MCF 10A (cell line): ENCODE measurements around the gene CSTB. TPM values are rescaled to one million over a fixed set of nuclear protein-coding genes. Genes with fewer than 3 reads are reported as not detected.

Experiments
- BruUV-seq: library from RNA; stranded (reverse); fragments of 400-500 nt; replicated peaks from 2 replicates; lab custom pipeline; 2021; lab: Mats Ljungman, UMichigan
- CTCF ChIA-PET: fragments of 300-600 bp; sonication (Branson Sonifier 250); formaldehyde crosslinking; extraction: SDS; loops from one replicate; lab custom pipeline; 2021; ENCODE audit warnings: antibody characterized with exemption, inconsistent platforms; lab: Yijun Ruan, JAX
- POLR2A ChIA-PET: fragments of 300-600, 350-650 bp; sonication (Branson Sonifier 250); formaldehyde crosslinking; extraction: SDS; loops from one replicate; lab custom pipeline; 2020; ENCODE audit warnings: antibody characterized with exemption, inconsistent platforms; lab: Yijun Ruan, JAX
- DNase-seq: peaks from one replicate; pipeline ENCODE4 v3.0.0-alpha.2; 2018; ENCODE audit not compliant: unreplicated experiment
- H3K27ac Mint-ChIP-seq: one replicate; pipeline ENCODE4 v1.8.0; 2022; ENCODE audit warnings: mild to moderate bottlenecking, low read depth, mixed read lengths; ENCODE audit not compliant: unreplicated experiment
- H3K27me3 Mint-ChIP-seq: one replicate; pipeline ENCODE4 v1.8.0; 2022; ENCODE audit warnings: mixed read lengths; ENCODE audit not compliant: insufficient read depth, unreplicated experiment
- H3K36me3 Mint-ChIP-seq: one replicate; pipeline ENCODE4 v1.8.0; 2022; ENCODE audit warnings: mild to moderate bottlenecking, moderate library complexity, mixed read lengths; ENCODE audit not compliant: insufficient read depth, unreplicated experiment
- H3K4me1 Mint-ChIP-seq: one replicate; pipeline ENCODE4 v1.8.0; 2022; ENCODE audit warnings: mixed read lengths; ENCODE audit not compliant: insufficient read depth, unreplicated experiment
- H3K4me3 Mint-ChIP-seq: one replicate; pipeline ENCODE4 v1.8.0; 2022; ENCODE audit warnings: mild to moderate bottlenecking, moderate library complexity, mixed read lengths; ENCODE audit not compliant: unreplicated experiment
- H3K9me3 Mint-ChIP-seq: one replicate; pipeline ENCODE4 v1.8.0; 2022; ENCODE audit warnings: mixed read lengths; ENCODE audit not compliant: unreplicated experiment
- intact Hi-C: fragments of 100-400 bp; cut with micrococcal nuclease; formaldehyde crosslinking; loops from 2 replicates; pipeline ENCODE4 v1.14.1; 2022
- total RNA-seq: library from RNA; stranded (reverse); gene quantifications from 2 replicates; pipeline ENCODE4 v1.2.3, GENCODE V29; 2022
- TF ChIP-seq, protein P1 (sequence below): fragments of 200-600 bp; IDR thresholded peaks from one replicate; pipeline ENCODE4 v1.8.0; 2022; ENCODE audit warnings: antibody characterized with exemption, mild to moderate bottlenecking; ENCODE audit not compliant: unreplicated experiment

The CSTB gene
- total RNA-seq, 1 experiment from 2014 or later = 60.5 TPM

- no peaks in the 10 kb centered on the region for H3K4me1 Mint-ChIP-seq
- no peaks in the 10 kb centered on the region for H3K9me3 Mint-ChIP-seq
- BruUV-seq = no TSS peak
- H3K27ac Mint-ChIP-seq = no peak overlapping the region
- H3K4me3 Mint-ChIP-seq = no peak overlapping the region
- H3K27me3 Mint-ChIP-seq = no peaks in the 10 kb centered on the region
- peaks cover 91% of the 10 kb centered on the region for H3K36me3 Mint-ChIP-seq
- TF ChIP-seq, protein P1, sequence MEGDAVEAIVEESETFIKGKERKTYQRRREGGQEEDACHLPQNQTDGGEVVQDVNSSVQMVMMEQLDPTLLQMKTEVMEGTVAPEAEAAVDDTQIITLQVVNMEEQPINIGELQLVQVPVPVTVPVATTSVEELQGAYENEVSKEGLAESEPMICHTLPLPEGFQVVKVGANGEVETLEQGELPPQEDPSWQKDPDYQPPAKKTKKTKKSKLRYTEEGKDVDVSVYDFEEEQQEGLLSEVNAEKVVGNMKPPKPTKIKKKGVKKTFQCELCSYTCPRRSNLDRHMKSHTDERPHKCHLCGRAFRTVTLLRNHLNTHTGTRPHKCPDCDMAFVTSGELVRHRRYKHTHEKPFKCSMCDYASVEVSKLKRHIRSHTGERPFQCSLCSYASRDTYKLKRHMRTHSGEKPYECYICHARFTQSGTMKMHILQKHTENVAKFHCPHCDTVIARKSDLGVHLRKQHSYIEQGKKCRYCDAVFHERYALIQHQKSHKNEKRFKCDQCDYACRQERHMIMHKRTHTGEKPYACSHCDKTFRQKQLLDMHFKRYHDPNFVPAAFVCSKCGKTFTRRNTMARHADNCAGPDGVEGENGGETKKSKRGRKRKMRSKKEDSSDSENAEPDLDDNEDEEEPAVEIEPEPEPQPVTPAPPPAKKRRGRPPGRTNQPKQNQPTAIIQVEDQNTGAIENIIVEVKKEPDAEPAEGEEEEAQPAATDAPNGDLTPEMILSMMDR = no peak
- ChIA-PET CTCF (interaction anchor here (0.6 kb wide), 1 partner anchor 57 kb away, joined by 3 read pairs; no protein-coding TSS in a partner anchor), POLR2A (no interaction called here)
- intact Hi-C loops = no loop called here
- no peak for DNase-seq
Observed at GRCh38 chr21:43751955-43752591, 24.0 kb downstream of the CSTB start.

- intact Hi-C loops = no loop called here
- H3K27ac Mint-ChIP-seq = no peak overlapping the region
- H3K36me3 Mint-ChIP-seq = peaks cover 91% of the 10 kb centered on the region
- TF ChIP-seq, protein P1 = no peak
- no peaks in the 10 kb centered on the region for H3K27me3 Mint-ChIP-seq
- CTCF ChIA-PET = no interaction called here
- no TSS peak for BruUV-seq
- POLR2A ChIA-PET = interaction anchor here (1.5 kb wide), 1 partner anchor 9 kb away, joined by 6 read pairs; no protein-coding TSS in a partner anchor
- H3K4me3 Mint-ChIP-seq = no peak overlapping the region
- no peak for DNase-seq
- no peaks in the 10 kb centered on the region for H3K4me1 Mint-ChIP-seq
- H3K9me3 Mint-ChIP-seq = no peaks in the 10 kb centered on the region
Observed at GRCh38 chr21:43750339-43751033, 25.6 kb downstream of the CSTB start.

DNA sequence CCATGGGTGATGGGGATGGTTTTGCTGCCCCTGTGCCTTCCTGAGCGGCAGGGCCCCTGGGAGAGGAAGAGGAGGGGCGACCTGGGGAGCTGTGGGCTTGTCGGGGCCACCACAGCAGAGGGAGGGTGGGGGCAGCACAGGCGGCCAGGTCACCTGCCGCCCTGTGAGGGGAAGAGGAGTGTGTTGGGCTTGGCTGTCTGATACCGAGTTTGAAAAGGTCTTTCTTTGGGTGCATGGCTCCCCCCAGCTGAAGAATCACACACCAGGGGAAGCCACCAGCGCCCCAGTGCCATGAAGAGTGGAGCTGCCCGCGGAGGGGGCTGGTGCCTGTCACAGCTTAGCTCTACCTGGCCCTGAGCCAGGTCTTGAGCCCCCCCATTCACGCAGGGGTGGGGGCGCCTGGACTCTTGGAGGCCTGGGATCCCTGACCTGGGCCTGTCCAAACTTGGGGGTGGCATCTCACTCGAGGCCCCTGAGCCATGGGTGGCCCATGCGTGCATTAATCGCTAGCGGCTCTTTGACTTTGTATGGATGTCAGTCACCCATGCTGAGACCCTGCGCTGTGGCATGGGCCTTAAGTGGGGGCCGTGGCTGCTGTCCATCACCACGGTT, 26.4 kb downstream of the CSTB start:
- DNase-seq = no peak
- H3K9me3 Mint-ChIP-seq = no peaks in the 10 kb centered on the region
- CTCF ChIA-PET = interaction anchor here (0.7 kb wide), 1 partner anchor 232 kb away, joined by 4 read pairs; no protein-coding TSS in a partner anchor
- H3K27me3 Mint-ChIP-seq = no peaks in the 10 kb centered on the region
- no peaks in the 10 kb centered on the region for H3K4me1 Mint-ChIP-seq
- no peak overlapping the region for H3K27ac Mint-ChIP-seq
- peaks cover 92% of the 10 kb centered on the region for H3K36me3 Mint-ChIP-seq
- no TSS peak for BruUV-seq
- TF ChIP-seq, protein P1 = no peak
- H3K4me3 Mint-ChIP-seq = no peak overlapping the region
- POLR2A ChIA-PET = interaction anchor here (1.5 kb wide), 1 partner anchor 9 kb away, joined by 6 read pairs; no protein-coding TSS in a partner anchor
- intact Hi-C loops = no loop called here

- H3K27ac Mint-ChIP-seq = no peak overlapping the region
Observed at GRCh38 chr21:43748622-43749021, 27.5 kb downstream of the CSTB start.

More at GRCh38 chr21:43748622-43749021, 27.5 kb downstream of the CSTB start:
- peaks cover 90% of the 10 kb centered on the region for H3K36me3 Mint-ChIP-seq
- H3K4me3 Mint-ChIP-seq = no peak overlapping the region
- no peak for DNase-seq
- TF ChIP-seq, protein P1 = no peak
- no peaks in the 10 kb centered on the region for H3K4me1 Mint-ChIP-seq
- intact Hi-C loops = no loop called here
- H3K27me3 Mint-ChIP-seq = no peaks in the 10 kb centered on the region
- ChIA-PET CTCF (no interaction called here), POLR2A (interaction anchor here (1.4 to 1.5 kb wide), 2 partner anchors 10 to 20 kb away, joined by 5 to 6 read pairs; no protein-coding TSS in a partner anchor)
- BruUV-seq = no TSS peak
- no peaks in the 10 kb centered on the region for H3K9me3 Mint-ChIP-seq
